PC-9 (cell line): ENCODE data around the gene RBPMS2.

Source experiments
- CTCF ChIP-seq: fragments of 200-600 bp; sonication (generic); conservative IDR thresholded peaks from 2 replicates; pipeline ENCODE4 v1.6.1; 2017; ENCODE audit warnings: mixed run types, antibody characterized with exemption, mild to moderate bottlenecking, moderate library complexity
- EZH2 ChIP-seq: fragments of 200-600 bp; sonication (generic); IDR thresholded peaks from 2 replicates; pipeline ENCODE4 v1.8.0; 2017; ENCODE audit warnings: antibody characterized with exemption, low read depth

- TF ChIP-seq CTCF (no peak), EZH2 (no peak)
Measured at GRCh38 chr15:64810497-64811326, 35.3 kb upstream of the RBPMS2 start.
